PC-9 (cell line): ENCODE results near the gene CPN2. TPM values are rescaled to one million over a fixed set of nuclear protein-coding genes. Genes with fewer than 3 reads are reported as not detected.

Source experiments
- BruUV-seq: library from RNA; stranded (reverse); fragments of 400-500 nt; replicated peaks from 2 replicates; lab custom pipeline; 2021; lab: Mats Ljungman, UMichigan
- CTCF ChIA-PET: fragments of 300-600 bp; sonication (Branson Sonifier 250); formaldehyde crosslinking; loops from one replicate; lab custom pipeline; 2022; ENCODE audit warnings: antibody characterized with exemption; lab: Charles Lee
- POLR2A ChIA-PET: fragments of 300-600 bp; sonication (Branson Sonifier 250); formaldehyde crosslinking; loops from one replicate; lab custom pipeline; 2022; ENCODE audit warnings: antibody characterized with exemption; ENCODE audit not compliant: unreplicated experiment; lab: Charles Lee
- DNase-seq, 2 experiments: peaks; one replicate each; pipeline versions ENCODE4 v3.0.0 to v3.0.0-alpha.2; 2015 to 2022; ENCODE audit warnings: mixed read lengths in 1 of 2
- H2AFZ ChIP-seq: fragments of 200-600 bp; sonication (generic); 2 replicates; pipeline ENCODE4 v1.8.1; 2017; ENCODE audit warnings: antibody characterized with exemption
- H3F3A ChIP-seq: fragments of 200-600 bp; sonication (generic); 2 replicates; pipeline ENCODE4 v1.8.1; 2017; ENCODE audit warnings: antibody characterized with exemption, mild to moderate bottlenecking, low read depth; ENCODE audit not compliant: insufficient read depth
- H3K27ac ChIP-seq: fragments of 200-600 bp; sonication (generic); 2 replicates; pipeline ENCODE4 v1.6.1; 2016; ENCODE audit warnings: mixed run types
- H3K27me3 ChIP-seq: fragments of 200-600 bp; sonication (generic); 2 replicates; pipeline ENCODE4 v1.6.1; 2016; ENCODE audit warnings: low read depth, mixed run types; ENCODE audit not compliant: insufficient read depth
- H3K36me3 ChIP-seq: fragments of 200-600 bp; sonication (generic); 2 replicates; pipeline ENCODE4 v1.6.1; 2016; ENCODE audit warnings: low read depth, mixed run types
- H3K4me1 ChIP-seq: fragments of 200-600 bp; sonication (generic); replicated peaks from 2 replicates; pipeline ENCODE4 v1.6.1; 2016; ENCODE audit warnings: mixed run types; ENCODE audit not compliant: insufficient read depth
- H3K4me2 ChIP-seq: fragments of 200-600 bp; sonication (generic); 2 replicates; pipeline ENCODE4 v1.6.1; 2017; ENCODE audit warnings: mixed run types
- H3K4me3 ChIP-seq: fragments of 200-600 bp; sonication (generic); 2 replicates; pipeline ENCODE4 v1.6.1; 2016; ENCODE audit warnings: mixed run types
- H3K79me2 ChIP-seq: fragments of 200-600 bp; sonication (generic); 2 replicates; pipeline ENCODE4 v1.6.1; 2017; ENCODE audit warnings: low read depth, mixed run types
- H3K9me2 ChIP-seq: fragments of 200-600 bp; sonication (generic); 2 replicates; pipeline ENCODE4 v1.8.1; 2017; ENCODE audit warnings: mild to moderate bottlenecking; ENCODE audit not compliant: insufficient read depth
- H3K9me3 ChIP-seq: fragments of 200-600 bp; sonication (generic); 2 replicates; pipeline ENCODE4 v1.8.1; 2016; ENCODE audit warnings: low read depth; ENCODE audit not compliant: insufficient read depth
- H4K20me1 ChIP-seq: fragments of 200-600 bp; sonication (generic); 2 replicates; pipeline ENCODE4 v1.8.1; 2017; ENCODE audit not compliant: insufficient read depth
- CTCF ChIP-seq: fragments of 200-600 bp; sonication (generic); conservative IDR thresholded peaks from 2 replicates; pipeline ENCODE4 v1.6.1; 2017; ENCODE audit warnings: mixed run types, antibody characterized with exemption, mild to moderate bottlenecking, moderate library complexity
- EZH2 ChIP-seq: fragments of 200-600 bp; sonication (generic); IDR thresholded peaks from 2 replicates; pipeline ENCODE4 v1.8.0; 2017; ENCODE audit warnings: antibody characterized with exemption, low read depth
- intact Hi-C: fragments of 100-400 bp; cut with micrococcal nuclease; formaldehyde crosslinking; loops from one replicate; pipeline ENCODE4 v1.10.0; 2022; ENCODE audit not compliant: unreplicated experiment
- total RNA-seq: library from RNA; stranded (reverse); gene quantifications from 2 replicates; pipeline ENCODE4 v1.2.3, GENCODE V29; 2021

CPN2 gene
- total RNA-seq, 1 experiment from 2014 or later, result not detected

GRCh38 chr3:194384569-194385001 lies 33.5 kb upstream of the CPN2 start:
- no peaks in the 10 kb centered on the region for H3F3A ChIP-seq
- intact Hi-C loops, result no loop called here
- TF ChIP-seq CTCF, result no peak
- TF ChIP-seq EZH2, result no peak
- H3K36me3 ChIP-seq, result no peaks in the 10 kb centered on the region
- H3K9me3 ChIP-seq, result no peaks in the 10 kb centered on the region; the same call in 1 of the 2 replicates
- H3K27ac ChIP-seq, result no peak overlapping the region
- no peaks in the 10 kb centered on the region for H3K79me2 ChIP-seq
- no TSS peak for BruUV-seq
- H3K4me3 ChIP-seq, result no peak overlapping the region
- no peaks in the 10 kb centered on the region for H3K9me2 ChIP-seq
- H3K4me1 ChIP-seq, result no peaks in the 10 kb centered on the region
- H3K4me2 ChIP-seq, result no peak overlapping the region
- ChIA-PET POLR2A (no interaction called here), CTCF (no interaction called here)
- no peak for DNase-seq
- H2AFZ ChIP-seq, result no peak overlapping the region
- peaks cover 17% of the 10 kb centered on the region; the same call in 1 of the 2 replicates for H3K27me3 ChIP-seq
- H4K20me1 ChIP-seq, result no peaks in the 10 kb centered on the region

GRCh38 chr3:194384156-194384555 lies 33.0 kb upstream of the CPN2 start:
- no peaks in the 10 kb centered on the region for H3F3A ChIP-seq
- no peaks in the 10 kb centered on the region for H4K20me1 ChIP-seq
- peaks cover 19% of the 10 kb centered on the region; the same call in 1 of the 2 replicates for H3K27me3 ChIP-seq
- no TSS peak for BruUV-seq
- H3K4me2 ChIP-seq, result no peak overlapping the region
- H3K36me3 ChIP-seq, result no peaks in the 10 kb centered on the region
- no peaks in the 10 kb centered on the region for H3K79me2 ChIP-seq
- H3K4me1 ChIP-seq, result no peaks in the 10 kb centered on the region
- ChIA-PET CTCF (no interaction called here), POLR2A (no interaction called here)
- H3K27ac ChIP-seq, result no peak overlapping the region
- DNase-seq, result no peak
- no peak overlapping the region for H3K4me3 ChIP-seq
- intact Hi-C loops, result no loop called here
- H2AFZ ChIP-seq, result no peak overlapping the region
- TF ChIP-seq EZH2 (no peak), CTCF (no peak)
- no peaks in the 10 kb centered on the region for H3K9me2 ChIP-seq
- H3K9me3 ChIP-seq, result no peaks in the 10 kb centered on the region

- TF ChIP-seq CTCF, result no peak
- TF ChIP-seq EZH2, result no peak
- no peaks in the 10 kb centered on the region for H3F3A ChIP-seq
- H3K36me3 ChIP-seq, result no peaks in the 10 kb centered on the region
- ChIA-PET CTCF (interaction anchor here (0.7 kb wide), 1 partner anchor 21 kb away, joined by 3 read pairs; no protein-coding TSS in a partner anchor), POLR2A (no interaction called here)
- H4K20me1 ChIP-seq, result no peaks in the 10 kb centered on the region
- no peaks in the 10 kb centered on the region for H3K9me3 ChIP-seq
- no TSS peak for BruUV-seq
- no peaks in the 10 kb centered on the region for H3K79me2 ChIP-seq
- H3K4me1 ChIP-seq, result no peaks in the 10 kb centered on the region
- no peak overlapping the region for H3K27ac ChIP-seq
- DNase-seq, result no peak
- no peaks in the 10 kb centered on the region for H3K9me2 ChIP-seq
- peaks cover 20% of the 10 kb centered on the region; the same call in 1 of the 2 replicates for H3K27me3 ChIP-seq
- H2AFZ ChIP-seq, result no peak overlapping the region
- H3K4me3 ChIP-seq, result no peak overlapping the region
- intact Hi-C loops, result no loop called here
- no peak overlapping the region for H3K4me2 ChIP-seq
These were observed 32.3 kb upstream of the CPN2 start for GRCh38 chr3:194383276-194383940.
